NK-92 treated with Interleukin-12 subunit alpha and Interleukin-12 subunit beta, amount 100 ng/mL, for 24 hours (cell line): ENCODE results near the gene AQP12A.

Experiments
- DNase-seq: peaks from one replicate; lab custom pipeline; 2025; lab: John Stamatoyannopoulos, UW

Gene AQP12A

GRCh38 chr2:240723851-240724250, 32.2 kb downstream of the AQP12A start:
- no peak for DNase-seq

- DNase-seq, result no peak
These were observed 32.8 kb downstream of the AQP12A start for GRCh38 chr2:240724431-240724830.

- DNase-seq, result no peak
These were observed 33.6 kb downstream of the AQP12A start for GRCh38 chr2:240725266-240725665.

GRCh38 chr2:240725671-240726070, 34.0 kb downstream of the AQP12A start:
- DNase-seq, result no peak

GRCh38 chr2:240726876-240727275, 35.2 kb downstream of the AQP12A start:
- no peak for DNase-seq

- DNase-seq, result no peak
These were observed 35.8 kb downstream of the AQP12A start for GRCh38 chr2:240727439-240727838.

- DNase-seq, result no peak
These were observed 36.2 kb downstream of the AQP12A start for GRCh38 chr2:240727913-240728312.

- DNase-seq, result no peak
These were observed 36.7 kb downstream of the AQP12A start for GRCh38 chr2:240728361-240728760.

GRCh38 chr2:240728827-240729226, 37.2 kb downstream of the AQP12A start:
- DNase-seq, result no peak

- no peak for DNase-seq
These were observed 39.0 kb downstream of the AQP12A start for GRCh38 chr2:240730501-240731177.

- no peak for DNase-seq
These were observed 39.5 kb downstream of the AQP12A start for GRCh38 chr2:240731178-240731545.

- DNase-seq, result no peak
These were observed 40.5 kb downstream of the AQP12A start for GRCh38 chr2:240732184-240732583.

- DNase-seq, result no peak
These were observed 41.4 kb downstream of the AQP12A start for GRCh38 chr2:240732911-240733622.

- no peak for DNase-seq
These were observed 42.3 kb downstream of the AQP12A start for GRCh38 chr2:240733803-240734495.

- DNase-seq, result no peak
These were observed 43.1 kb downstream of the AQP12A start for GRCh38 chr2:240734756-240735155.

- DNase-seq, result no peak
These were observed 43.8 kb downstream of the AQP12A start for GRCh38 chr2:240735476-240735875.

GRCh38 chr2:240736281-240737250, 44.9 kb downstream of the AQP12A start:
- no peak for DNase-seq

GRCh38 chr2:240737512-240737911, 45.8 kb downstream of the AQP12A start:
- no peak for DNase-seq

- DNase-seq, result no peak
These were observed 46.3 kb downstream of the AQP12A start for GRCh38 chr2:240737958-240738357.

- no peak for DNase-seq
These were observed 48.1 kb downstream of the AQP12A start for GRCh38 chr2:240739797-240740196.

GRCh38 chr2:240741091-240741490, 49.4 kb downstream of the AQP12A start:
- DNase-seq, result no peak

GRCh38 chr2:240742602-240743095, 51.0 kb downstream of the AQP12A start:
- no peak for DNase-seq
